PFSK-1 (cell line): ENCODE measurements around the gene SIGLEC9.

Experiments used
- FOXP2 ChIP-seq: optimal IDR thresholded peaks from 2 replicates; pipeline ENCODE3; 2011; ENCODE audit warnings: borderline replicate concordance, control low read depth, inconsistent platforms; ENCODE audit not compliant: insufficient read depth; ENCODE audit errors: extremely low read length, extremely low read depth
- POLR2AphosphoS5 ChIP-seq: IDR thresholded peaks from 2 replicates; pipeline ENCODE4 v1.6.1; 2012; ENCODE audit warnings: low read depth, mild to moderate bottlenecking, control low read depth, low read length, moderate library complexity
- SIN3A ChIP-seq: IDR thresholded peaks from 2 replicates; pipeline ENCODE4 v1.6.1; 2012; ENCODE audit warnings: mild to moderate bottlenecking, low read length, moderate library complexity, borderline replicate concordance; ENCODE audit not compliant: insufficient read depth
- TAF1 ChIP-seq: IDR thresholded peaks from 2 replicates; pipeline ENCODE4 v1.6.1; 2012; ENCODE audit warnings: low read length, control low read depth, borderline replicate concordance; ENCODE audit not compliant: insufficient read depth
- TF ChIP-seq, protein P1 (sequence below), 2 experiments: IDR thresholded peaks; 2 replicates each; pipeline versions ENCODE4 v1.6.1 to v1.8.0; 2011 to 2012; ENCODE audit warnings: low read depth in 2 of 2, low read length in 2 of 2, control low read depth in 1 of 2, inconsistent platforms in 1 of 2, mild to moderate bottlenecking in 1 of 2, moderate library complexity in 1 of 2; ENCODE audit not compliant: insufficient read depth in 1 of 2

SIGLEC9 gene

DNA sequence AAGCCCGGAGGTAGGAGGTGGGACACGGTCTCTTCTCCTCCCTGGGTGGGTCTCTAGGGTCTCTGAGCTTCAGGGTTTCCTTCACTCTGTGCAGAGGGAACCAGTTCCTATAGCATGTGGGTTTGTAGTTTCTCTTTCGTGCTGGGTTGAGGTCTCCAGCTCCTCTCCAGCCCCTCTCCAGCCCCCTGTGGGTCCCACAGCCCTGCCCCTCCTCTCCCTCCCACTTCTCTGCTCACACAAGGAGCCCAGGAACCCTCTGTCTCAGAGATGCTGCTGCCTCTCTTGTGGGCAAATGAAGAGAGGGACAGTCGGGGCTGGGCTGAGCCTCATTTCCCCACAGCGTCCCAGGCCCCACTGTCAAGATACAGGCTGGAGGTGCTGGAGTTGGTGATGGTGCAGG, 18.8 kb downstream of the SIGLEC9 start:
- no peak for TF ChIP-seq FOXP2
- TF ChIP-seq SIN3A = no peak
- TF ChIP-seq POLR2AphosphoS5 = no peak
- TF ChIP-seq, protein P1, sequence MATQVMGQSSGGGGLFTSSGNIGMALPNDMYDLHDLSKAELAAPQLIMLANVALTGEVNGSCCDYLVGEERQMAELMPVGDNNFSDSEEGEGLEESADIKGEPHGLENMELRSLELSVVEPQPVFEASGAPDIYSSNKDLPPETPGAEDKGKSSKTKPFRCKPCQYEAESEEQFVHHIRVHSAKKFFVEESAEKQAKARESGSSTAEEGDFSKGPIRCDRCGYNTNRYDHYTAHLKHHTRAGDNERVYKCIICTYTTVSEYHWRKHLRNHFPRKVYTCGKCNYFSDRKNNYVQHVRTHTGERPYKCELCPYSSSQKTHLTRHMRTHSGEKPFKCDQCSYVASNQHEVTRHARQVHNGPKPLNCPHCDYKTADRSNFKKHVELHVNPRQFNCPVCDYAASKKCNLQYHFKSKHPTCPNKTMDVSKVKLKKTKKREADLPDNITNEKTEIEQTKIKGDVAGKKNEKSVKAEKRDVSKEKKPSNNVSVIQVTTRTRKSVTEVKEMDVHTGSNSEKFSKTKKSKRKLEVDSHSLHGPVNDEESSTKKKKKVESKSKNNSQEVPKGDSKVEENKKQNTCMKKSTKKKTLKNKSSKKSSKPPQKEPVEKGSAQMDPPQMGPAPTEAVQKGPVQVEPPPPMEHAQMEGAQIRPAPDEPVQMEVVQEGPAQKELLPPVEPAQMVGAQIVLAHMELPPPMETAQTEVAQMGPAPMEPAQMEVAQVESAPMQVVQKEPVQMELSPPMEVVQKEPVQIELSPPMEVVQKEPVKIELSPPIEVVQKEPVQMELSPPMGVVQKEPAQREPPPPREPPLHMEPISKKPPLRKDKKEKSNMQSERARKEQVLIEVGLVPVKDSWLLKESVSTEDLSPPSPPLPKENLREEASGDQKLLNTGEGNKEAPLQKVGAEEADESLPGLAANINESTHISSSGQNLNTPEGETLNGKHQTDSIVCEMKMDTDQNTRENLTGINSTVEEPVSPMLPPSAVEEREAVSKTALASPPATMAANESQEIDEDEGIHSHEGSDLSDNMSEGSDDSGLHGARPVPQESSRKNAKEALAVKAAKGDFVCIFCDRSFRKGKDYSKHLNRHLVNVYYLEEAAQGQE (IDR thresholded peaks at IDR 0.05; ENCODE audit: insufficient read depth in 1 of 2, low read depth in 2 of 2, low read length in 2 of 2) = no peak
- no peak for TF ChIP-seq TAF1

DNA sequence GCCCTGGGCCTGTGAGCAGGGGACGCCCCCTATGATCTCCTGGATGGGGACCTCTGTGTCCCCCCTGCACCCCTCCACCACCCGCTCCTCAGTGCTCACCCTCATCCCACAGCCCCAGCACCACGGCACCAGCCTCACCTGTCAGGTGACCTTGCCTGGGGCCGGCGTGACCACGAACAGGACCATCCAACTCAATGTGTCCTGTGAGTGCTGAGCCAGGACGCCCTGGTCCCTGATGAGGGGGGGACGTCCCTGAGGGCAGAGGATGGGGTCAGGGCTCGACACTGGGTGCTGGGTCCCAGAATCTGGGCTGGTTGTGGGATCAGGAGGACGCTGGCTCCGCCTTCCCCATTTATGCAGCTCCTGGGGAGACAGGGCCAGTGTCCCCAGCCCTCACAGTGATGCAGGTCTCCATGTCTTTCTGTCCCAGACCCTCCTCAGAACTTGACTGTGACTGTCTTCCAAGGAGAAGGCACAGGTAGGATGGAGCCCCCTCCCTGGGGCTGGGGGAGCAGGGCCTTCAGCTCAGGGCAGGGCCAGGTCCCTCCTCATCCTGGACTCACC, 19.9 kb downstream of the SIGLEC9 start:
- no peak for TF ChIP-seq FOXP2

DNA sequence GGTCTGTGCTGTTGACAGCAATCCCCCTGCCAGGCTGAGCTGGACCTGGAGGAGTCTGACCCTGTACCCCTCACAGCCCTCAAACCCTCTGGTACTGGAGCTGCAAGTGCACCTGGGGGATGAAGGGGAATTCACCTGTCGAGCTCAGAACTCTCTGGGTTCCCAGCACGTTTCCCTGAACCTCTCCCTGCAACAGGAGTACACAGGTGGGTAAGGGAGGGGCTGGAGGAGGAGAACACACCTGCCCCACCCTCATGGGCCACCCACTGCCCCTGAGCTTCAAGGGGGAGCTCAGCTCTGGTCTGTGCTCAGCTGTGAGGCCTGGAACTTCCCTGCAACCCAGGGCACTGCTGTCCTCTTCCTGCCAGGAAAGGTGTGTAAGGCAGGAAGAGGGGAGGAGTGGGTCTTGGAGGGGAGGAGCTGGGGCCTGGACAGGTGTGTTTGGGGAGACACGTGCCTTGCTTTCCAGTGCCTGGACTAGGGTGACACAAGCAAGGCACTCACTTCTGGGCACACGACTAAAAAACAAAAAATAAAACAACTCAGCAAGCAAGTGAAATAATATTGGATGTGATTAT, 21.3 kb downstream of the SIGLEC9 start:
- TF ChIP-seq, protein P1 (IDR thresholded peaks at IDR 0.05; ENCODE audit: insufficient read depth in 1 of 2, low read depth in 2 of 2, low read length in 2 of 2) = no peak
- TF ChIP-seq SIN3A (no peak), FOXP2 (no peak), TAF1 (no peak), POLR2AphosphoS5 (no peak)

DNA sequence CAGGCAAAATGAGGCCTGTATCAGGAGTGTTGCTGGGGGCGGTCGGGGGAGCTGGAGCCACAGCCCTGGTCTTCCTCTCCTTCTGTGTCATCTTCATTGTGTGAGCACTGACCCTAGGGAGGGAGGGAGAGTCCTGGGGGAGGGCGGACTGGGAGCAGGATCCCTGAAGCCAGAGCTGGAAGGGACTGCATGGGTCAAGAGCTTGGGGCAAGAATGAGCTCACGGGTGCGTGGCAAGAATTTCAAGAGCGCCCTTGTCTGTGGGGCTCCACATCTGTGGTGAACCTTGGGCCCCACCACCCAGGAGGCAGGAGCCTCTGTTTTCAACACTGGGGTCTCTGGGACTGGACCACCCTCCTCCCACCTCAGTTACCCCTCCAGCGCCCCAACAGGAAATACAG, 22.0 kb downstream of the SIGLEC9 start:
- TF ChIP-seq SIN3A = no peak

DNA sequence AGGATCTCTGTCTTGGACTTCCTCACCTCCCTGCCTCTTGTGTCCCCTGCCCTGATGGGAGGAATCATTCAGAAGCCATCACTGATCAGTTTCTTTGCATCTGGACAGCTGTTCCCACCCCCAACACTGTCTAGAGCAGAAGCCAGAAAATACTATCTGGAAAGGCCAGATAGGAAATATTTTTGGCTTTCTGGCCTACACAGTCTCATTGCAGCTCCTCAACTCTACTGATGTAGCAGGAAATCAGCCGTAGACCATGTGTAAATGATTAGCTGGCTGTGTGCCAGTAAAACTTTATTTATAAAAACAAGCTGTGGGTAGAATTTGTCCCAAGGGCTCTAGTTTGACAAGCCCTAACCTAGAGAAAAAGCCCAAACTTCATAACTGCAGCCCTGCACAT, 23.0 kb downstream of the SIGLEC9 start:
- TF ChIP-seq FOXP2 (no peak), TAF1 (no peak), SIN3A (no peak)
- TF ChIP-seq, protein P1 (IDR thresholded peaks at IDR 0.05; ENCODE audit: insufficient read depth in 1 of 2, low read depth in 2 of 2, low read length in 2 of 2) = no peak

DNA sequence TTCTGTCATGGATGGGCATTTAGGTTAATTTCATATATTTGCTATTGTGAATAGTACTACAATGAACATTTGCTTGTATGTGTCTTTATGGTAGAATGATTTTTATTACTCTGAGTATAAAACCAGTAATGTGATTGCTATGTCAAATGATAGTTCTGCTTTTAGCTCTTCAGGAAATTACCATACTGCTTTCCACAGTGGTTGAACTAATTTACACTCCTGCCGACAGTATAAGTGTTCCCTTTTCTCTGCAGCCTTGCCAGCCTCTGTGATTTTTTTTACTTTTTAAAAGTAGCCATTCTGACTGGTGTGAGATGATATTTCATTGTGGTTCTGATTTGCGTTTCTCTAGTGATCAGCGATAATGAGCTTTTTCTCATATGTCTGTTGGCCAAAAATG, 23.9 kb downstream of the SIGLEC9 start:
- TF ChIP-seq TAF1 = no peak
- TF ChIP-seq, protein P1 (IDR thresholded peaks at IDR 0.05; ENCODE audit: insufficient read depth in 1 of 2, low read depth in 2 of 2, low read length in 2 of 2) = no peak
- no peak for TF ChIP-seq FOXP2
